HG02642 (cell line): ENCODE measurements around the gene ZNF740.

Source experiments
- ATAC-seq: cut with Tn5 transposase; IDR thresholded peaks from one replicate; pipeline ENCODE4 v1.9.1; 2021; ENCODE audit warnings: mild to moderate bottlenecking; ENCODE audit not compliant: unreplicated experiment, poor library complexity

The ZNF740 gene

GRCh38 chr12:53211476-53212381, 31.2 kb downstream of the ZNF740 start:
- ATAC-seq = no peak

- ATAC-seq = no peak
These were observed 32.4 kb downstream of the ZNF740 start for GRCh38 chr12:53212931-53213330.

- ATAC-seq = no peak
These were observed 32.8 kb downstream of the ZNF740 start for GRCh38 chr12:53213348-53213747.

- no peak for ATAC-seq
These were observed 33.7 kb downstream of the ZNF740 start for GRCh38 chr12:53214221-53214620.

- ATAC-seq = no peak
These were observed 34.3 kb downstream of the ZNF740 start for GRCh38 chr12:53214687-53215455.

- ATAC-seq = no peak
These were observed 35.0 kb downstream of the ZNF740 start for GRCh38 chr12:53215497-53215896.

- ATAC-seq = no peak
These were observed 36.8 kb downstream of the ZNF740 start for GRCh38 chr12:53217051-53217930.

GRCh38 chr12:53217931-53218307, 37.4 kb downstream of the ZNF740 start:
- ATAC-seq = no peak

- no peak for ATAC-seq
These were observed 38.2 kb downstream of the ZNF740 start for GRCh38 chr12:53218551-53219291.

GRCh38 chr12:53219292-53219955, 38.9 kb downstream of the ZNF740 start:
- peak; percentile 22 for ATAC-seq

- ATAC-seq = peak; percentile 35
These were observed 39.6 kb downstream of the ZNF740 start for GRCh38 chr12:53219956-53220693.

- peak; percentile 60 for ATAC-seq
These were observed 40.2 kb downstream of the ZNF740 start for GRCh38 chr12:53220694-53221202.

- peak; percentile 34 for ATAC-seq
These were observed 40.9 kb downstream of the ZNF740 start for GRCh38 chr12:53221203-53222080.

- no peak for ATAC-seq
These were observed 41.7 kb downstream of the ZNF740 start for GRCh38 chr12:53222170-53222721.

GRCh38 chr12:53222806-53223261, 42.3 kb downstream of the ZNF740 start:
- no peak for ATAC-seq

GRCh38 chr12:53223389-53224060, 43.0 kb downstream of the ZNF740 start:
- ATAC-seq = no peak
